ENCODE results near the gene NHSL2. TPM values are rescaled to one million over a fixed set of nuclear protein-coding genes. Genes with fewer than 3 reads are reported as not detected.

NHSL2 gene
- total RNA-seq, 1 experiment from 2014 or later = 0.07 TPM

DNA sequence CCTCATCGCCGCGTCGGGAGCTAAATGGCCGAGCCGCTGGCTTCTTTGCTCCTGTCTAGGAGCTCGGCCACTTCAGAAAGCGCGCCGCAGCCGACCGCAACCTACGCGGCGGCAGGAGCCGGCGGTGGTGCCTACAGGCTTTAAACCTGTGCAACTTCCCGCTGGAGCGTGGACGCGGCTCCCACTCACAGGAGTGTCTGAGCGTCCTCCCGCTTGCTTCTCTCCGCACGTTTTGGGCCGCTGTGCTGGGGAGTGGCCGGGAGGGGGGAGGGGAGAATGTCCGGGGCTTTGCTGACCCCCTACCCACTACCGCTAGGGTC lies 1.0 kb downstream of the NHSL2 start:
- H3K4me2 ChIP-seq (ENCODE audit: low read length) = no peak overlapping the region
- no peak overlapping the region for H3K27ac ChIP-seq (ENCODE audit: low read length)
- no peak overlapping the region for H3K4me3 ChIP-seq (ENCODE audit: low read length)
- no peak for TF ChIP-seq EZH2 (IDR thresholded peaks at IDR 0.05; ENCODE audit: low read length, unreplicated experiment)
- no peak for TF ChIP-seq CTCF (conservative IDR thresholded peaks at IDR 0.05; ENCODE audit: low read depth, low read length)
- no peak for TF ChIP-seq EZH2phosphoT487 (IDR thresholded peaks at IDR 0.05; ENCODE audit: borderline replicate concordance, low read length)
- no peaks in the 10 kb centered on the region for H3K9me2 ChIP-seq (replicated peaks; ENCODE audit: low read length)
- no TSS peak for BruUV-seq (replicated peaks)
- peaks cover 33% of the 10 kb centered on the region for H3K27me3 ChIP-seq (ENCODE audit: low read length)
- no peaks in the 10 kb centered on the region for H3F3A ChIP-seq (ENCODE audit: low read length, unreplicated experiment)
- no peaks in the 10 kb centered on the region for H3K4me1 ChIP-seq (ENCODE audit: insufficient read depth, low read length)
- intact Hi-C loops (cut with micrococcal nuclease) = no loop called here
- H4K20me1 ChIP-seq (ENCODE audit: low read length) = no peaks in the 10 kb centered on the region
- ChIA-PET CTCF (no interaction called here), POLR2A (ENCODE audit: unreplicated experiment) (no interaction called here)
- ATAC-seq = no peak
- no peak overlapping the region for H2AFZ ChIP-seq (ENCODE audit: low read length)
- H3K79me2 ChIP-seq (ENCODE audit: low read length) = no peaks in the 10 kb centered on the region
- DNase-seq = no peak
- H3K36me3 ChIP-seq (ENCODE audit: low read depth, low read length) = no peaks in the 10 kb centered on the region
- no peaks in the 10 kb centered on the region for H3K9me3 ChIP-seq (ENCODE audit: low read length)
- no peak overlapping the region for H3K9ac ChIP-seq (ENCODE audit: low read length)

GRCh38 chrX:71912156-71912555 lies 1.5 kb downstream of the NHSL2 start:
- no TSS peak for BruUV-seq (replicated peaks)
- Histone ChIP-seq H3K9me3 (ENCODE audit: low read length) (no peaks in the 10 kb centered on the region), H3K79me2 (ENCODE audit: low read length) (no peaks in the 10 kb centered on the region), H3K4me3 (ENCODE audit: low read length) (no peak overlapping the region), H3K4me2 (ENCODE audit: low read length) (no peak overlapping the region), H3F3A (ENCODE audit: low read length, unreplicated experiment) (no peaks in the 10 kb centered on the region), H3K27me3 (ENCODE audit: low read length) (peaks cover 33% of the 10 kb centered on the region), H3K9me2 (replicated peaks; ENCODE audit: low read length) (no peaks in the 10 kb centered on the region), H2AFZ (ENCODE audit: low read length) (no peak overlapping the region), H3K36me3 (ENCODE audit: low read depth, low read length) (no peaks in the 10 kb centered on the region), H4K20me1 (ENCODE audit: low read length) (no peaks in the 10 kb centered on the region), H3K9ac (ENCODE audit: low read length) (no peak overlapping the region), H3K27ac (ENCODE audit: low read length) (no peak overlapping the region), H3K4me1 (ENCODE audit: insufficient read depth, low read length) (peaks cover under 1% of the 10 kb centered on the region)
- intact Hi-C loops (cut with micrococcal nuclease) = no loop called here
- ATAC-seq = no peak
- DNase-seq = no peak
- no peak for TF ChIP-seq EZH2 (IDR thresholded peaks at IDR 0.05; ENCODE audit: low read length, unreplicated experiment)
- ChIA-PET POLR2A (ENCODE audit: unreplicated experiment) (no interaction called here), CTCF (no interaction called here)

DNA sequence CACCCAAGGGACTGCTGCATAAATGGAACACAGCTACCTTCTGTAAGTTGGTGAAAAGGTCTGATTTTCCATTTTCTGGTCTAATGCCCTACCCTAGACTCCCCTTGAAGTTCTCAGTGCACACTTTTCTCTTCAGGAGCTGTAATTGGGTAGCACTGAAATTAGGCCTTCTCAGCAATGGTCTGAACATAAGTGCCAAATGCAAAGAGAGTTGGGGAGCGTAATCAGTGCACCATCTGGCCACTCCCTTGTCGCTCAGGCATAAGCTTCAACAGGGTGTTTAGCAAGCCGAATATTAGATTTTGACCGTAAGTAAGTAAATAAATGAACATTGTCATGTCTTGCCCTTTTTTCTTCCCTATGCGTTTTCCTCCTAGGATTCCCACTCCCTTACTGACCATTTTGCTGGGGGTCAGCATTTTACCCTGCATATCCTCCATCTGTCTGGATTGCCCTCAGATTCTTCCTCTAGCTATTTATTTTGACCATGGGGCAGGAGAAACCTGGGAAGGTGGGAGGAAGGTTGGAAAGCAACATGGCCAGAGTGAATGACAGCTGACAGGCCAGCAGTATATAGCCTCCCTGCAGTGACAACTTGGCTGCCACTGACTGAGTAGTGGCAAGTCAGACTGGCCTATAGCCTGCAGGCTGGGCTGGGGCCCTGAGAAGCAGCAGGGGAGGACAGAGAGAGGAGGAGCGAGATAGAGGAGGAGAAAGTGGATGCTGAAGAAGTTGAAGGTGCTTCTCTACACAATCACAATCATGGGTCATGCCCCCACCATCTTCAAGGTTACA lies 2.7 kb downstream of the NHSL2 start:
- no peak for DNase-seq
- H2AFZ ChIP-seq (ENCODE audit: low read length) = no peak overlapping the region
- H4K20me1 ChIP-seq (ENCODE audit: low read length) = no peaks in the 10 kb centered on the region
- CTCF ChIA-PET = no interaction called here
- H3K27me3 ChIP-seq (ENCODE audit: low read length) = peaks cover 33% of the 10 kb centered on the region
- TF ChIP-seq EZH2phosphoT487 (IDR thresholded peaks at IDR 0.05; ENCODE audit: borderline replicate concordance, low read length) = no peak
- H3K9me3 ChIP-seq (ENCODE audit: low read length) = no peaks in the 10 kb centered on the region
- no TSS peak for BruUV-seq (replicated peaks)
- H3K9ac ChIP-seq (ENCODE audit: low read length) = no peak overlapping the region
- no peak overlapping the region for H3K27ac ChIP-seq (ENCODE audit: low read length)
- H3K79me2 ChIP-seq (ENCODE audit: low read length) = no peaks in the 10 kb centered on the region
- intact Hi-C loops (cut with micrococcal nuclease) = no loop called here
- H3K36me3 ChIP-seq (ENCODE audit: low read depth, low read length) = no peaks in the 10 kb centered on the region
- H3F3A ChIP-seq (ENCODE audit: low read length, unreplicated experiment) = no peaks in the 10 kb centered on the region
- no peaks in the 10 kb centered on the region for H3K9me2 ChIP-seq (replicated peaks; ENCODE audit: low read length)
- H3K4me3 ChIP-seq (ENCODE audit: low read length) = no peak overlapping the region
- POLR2A ChIA-PET (ENCODE audit: unreplicated experiment) = no interaction called here
- no peak for ATAC-seq
- H3K4me2 ChIP-seq (ENCODE audit: low read length) = no peak overlapping the region
- H3K4me1 ChIP-seq (ENCODE audit: insufficient read depth, low read length) = peaks cover 10% of the 10 kb centered on the region
